ENCODE measurements around the gene TBC1D14. TPM values are rescaled to one million over a fixed set of nuclear protein-coding genes. Genes with fewer than 3 reads are reported as not detected.

The TBC1D14 gene
- total RNA-seq, 1 donor from 2014 or later: 103 TPM

GRCh38 chr4:6965329-6965728 lies 55.7 kb downstream of the TBC1D14 start:
- DNase-seq (ENCODE audit: low read depth) (no peak), FAIRE-seq (no peak)
- H3K36me3 ChIP-seq (ENCODE audit: control insufficient read depth, insufficient read depth, low read length): peaks cover 5% of the 10 kb centered on the region
- H3K27me3 ChIP-seq (ENCODE audit: control insufficient read depth, insufficient read depth, low read length): no peaks in the 10 kb centered on the region
- TF ChIP-seq CTCF (IDR thresholded peaks at IDR 0.05; ENCODE audit: insufficient read depth, low read length, severe bottlenecking): no peak
- H3K4me3 ChIP-seq (ENCODE audit: low read depth, low read length): no peak overlapping the region

GRCh38 chr4:6967846-6968340 lies 58.3 kb downstream of the TBC1D14 start:
- TF ChIP-seq CTCF (IDR thresholded peaks at IDR 0.05; ENCODE audit: insufficient read depth, low read length, severe bottlenecking): no peak
- Histone ChIP-seq H3K36me3 (ENCODE audit: control insufficient read depth, insufficient read depth, low read length) (peaks cover 7% of the 10 kb centered on the region), H3K4me3 (ENCODE audit: low read depth, low read length) (no peak overlapping the region), H3K27me3 (ENCODE audit: control insufficient read depth, insufficient read depth, low read length) (no peaks in the 10 kb centered on the region)
- FAIRE-seq (no peak), DNase-seq (ENCODE audit: low read depth) (no peak)

GRCh38 chr4:6968496-6968895 lies 58.9 kb downstream of the TBC1D14 start:
- Histone ChIP-seq H3K27me3 (ENCODE audit: control insufficient read depth, insufficient read depth, low read length) (no peaks in the 10 kb centered on the region), H3K36me3 (ENCODE audit: control insufficient read depth, insufficient read depth, low read length) (peaks cover 7% of the 10 kb centered on the region), H3K4me3 (ENCODE audit: low read depth, low read length) (no peak overlapping the region)
- DNase-seq (ENCODE audit: low read depth): no peak
- TF ChIP-seq CTCF (IDR thresholded peaks at IDR 0.05; ENCODE audit: insufficient read depth, low read length, severe bottlenecking): no peak
- no peak for FAIRE-seq

GRCh38 chr4:6969826-6970800 lies 60.5 kb downstream of the TBC1D14 start:
- Histone ChIP-seq H3K4me3 (ENCODE audit: low read depth, low read length) (no peak overlapping the region), H3K36me3 (ENCODE audit: control insufficient read depth, insufficient read depth, low read length) (peaks cover 7% of the 10 kb centered on the region), H3K27me3 (ENCODE audit: control insufficient read depth, insufficient read depth, low read length) (no peaks in the 10 kb centered on the region)
- no peak for TF ChIP-seq CTCF (IDR thresholded peaks at IDR 0.05; ENCODE audit: insufficient read depth, low read length, severe bottlenecking)
- DNase-seq (ENCODE audit: low read depth): no peak
- FAIRE-seq: no peak

- H3K4me3 ChIP-seq (ENCODE audit: low read depth, low read length): no peak overlapping the region
- DNase-seq (ENCODE audit: low read depth): no peak
- FAIRE-seq: no peak
- H3K36me3 ChIP-seq (ENCODE audit: control insufficient read depth, insufficient read depth, low read length): peaks cover 7% of the 10 kb centered on the region
- no peak for TF ChIP-seq CTCF (IDR thresholded peaks at IDR 0.05; ENCODE audit: insufficient read depth, low read length, severe bottlenecking)
- no peaks in the 10 kb centered on the region for H3K27me3 ChIP-seq (ENCODE audit: control insufficient read depth, insufficient read depth, low read length)
Observed at GRCh38 chr4:6971536-6972374, 62.1 kb downstream of the TBC1D14 start.
